Astrocyte of the hippocampus (primary cell): ENCODE measurements around the gene NAGK.
"Not testable (repeated sequence)": the region's sequence is repeated elsewhere in the genome, so short reads cannot be mapped to it uniquely, and the experiment has no call there.

Source experiments
- DNase-seq: peaks from one replicate; pipeline ENCODE4 v3.0.0; 2011; ENCODE audit warnings: low read depth, low spot score

Gene NAGK

DNA sequence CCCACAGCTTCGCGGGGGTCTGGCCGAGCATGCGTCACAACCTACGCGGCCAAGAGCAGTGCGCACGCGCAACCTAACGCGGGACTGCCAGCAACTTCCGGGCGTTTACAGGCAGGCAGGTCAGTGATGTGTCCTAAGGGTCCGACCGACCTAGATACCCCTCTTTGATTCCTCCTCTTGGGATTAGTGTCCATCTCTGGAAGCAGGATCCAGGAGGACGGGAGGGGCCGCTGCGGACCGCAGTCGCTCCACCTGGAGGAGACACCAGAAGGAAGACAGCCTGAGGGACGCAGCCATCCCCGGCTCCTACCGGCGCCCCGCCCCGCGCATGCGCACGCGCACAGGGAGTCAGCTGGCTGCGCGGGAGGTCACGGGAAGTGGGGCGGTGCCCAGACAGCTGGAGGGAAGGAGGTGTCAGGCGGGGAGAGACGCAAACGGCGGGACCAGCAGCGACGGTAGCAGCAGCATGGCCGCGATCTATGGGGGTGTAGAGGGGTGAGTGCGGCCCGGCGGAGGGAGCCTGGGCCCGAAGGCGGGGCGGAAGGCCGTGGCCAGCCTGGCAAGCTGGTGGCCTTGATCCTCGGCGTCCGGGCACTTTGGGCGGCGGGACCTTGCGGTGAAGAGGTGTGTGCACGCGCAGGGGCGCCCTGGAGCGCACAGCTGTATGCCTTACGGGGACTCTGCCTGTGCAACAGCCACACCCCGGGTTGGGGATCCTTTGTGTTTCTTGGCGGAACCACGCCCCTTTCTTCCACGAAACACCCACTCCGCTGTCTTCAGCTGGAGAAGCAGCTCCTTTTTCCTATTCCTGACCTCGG, at the start of gene NAGK:
NAGK (plus strand) TSS at position 431 of the 818 bp plus-strand sequence; CDS start at position 467, 36 bp downstream.
- DNase-seq: peak; percentile 98

DNA sequence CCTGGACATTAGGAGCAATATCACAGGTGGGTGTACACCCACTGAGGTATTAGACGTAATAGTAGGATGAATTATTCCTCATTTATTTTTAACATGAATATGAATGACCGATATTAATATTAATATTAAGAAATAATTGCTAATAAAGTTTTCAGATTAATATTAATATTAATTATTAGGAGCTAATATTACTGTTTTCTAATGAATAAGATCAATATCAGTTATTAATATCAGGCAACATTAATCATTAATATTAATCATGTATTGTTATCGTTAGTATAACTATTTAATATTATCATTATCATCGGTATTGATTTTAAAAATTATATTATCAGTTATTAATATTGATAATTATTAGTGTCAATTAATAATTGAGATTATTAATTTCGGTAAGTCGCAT, 48.5 kb upstream of the NAGK start:
- not testable (repeated sequence) for DNase-seq

DNA sequence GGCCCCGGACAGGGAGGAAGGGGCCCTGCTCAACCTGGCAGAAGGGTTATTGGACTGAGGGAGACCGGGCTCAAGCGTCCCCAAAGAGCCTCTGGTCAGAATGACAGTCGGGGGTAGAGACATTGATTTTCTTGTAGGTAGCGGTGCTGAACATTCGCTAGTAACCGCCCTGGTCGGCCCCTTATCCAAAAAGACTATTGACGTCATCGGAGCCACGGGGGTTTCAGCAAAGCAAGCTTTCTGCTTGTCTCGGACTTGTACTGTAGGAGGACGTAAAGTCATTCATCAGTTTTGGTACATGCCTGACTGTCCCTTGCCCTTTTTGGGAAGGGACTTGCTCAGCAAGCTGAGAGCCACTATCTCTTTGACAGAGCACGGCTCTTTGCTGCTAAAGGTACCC, 47.1 kb upstream of the NAGK start:
- not testable (repeated sequence) for DNase-seq

DNA sequence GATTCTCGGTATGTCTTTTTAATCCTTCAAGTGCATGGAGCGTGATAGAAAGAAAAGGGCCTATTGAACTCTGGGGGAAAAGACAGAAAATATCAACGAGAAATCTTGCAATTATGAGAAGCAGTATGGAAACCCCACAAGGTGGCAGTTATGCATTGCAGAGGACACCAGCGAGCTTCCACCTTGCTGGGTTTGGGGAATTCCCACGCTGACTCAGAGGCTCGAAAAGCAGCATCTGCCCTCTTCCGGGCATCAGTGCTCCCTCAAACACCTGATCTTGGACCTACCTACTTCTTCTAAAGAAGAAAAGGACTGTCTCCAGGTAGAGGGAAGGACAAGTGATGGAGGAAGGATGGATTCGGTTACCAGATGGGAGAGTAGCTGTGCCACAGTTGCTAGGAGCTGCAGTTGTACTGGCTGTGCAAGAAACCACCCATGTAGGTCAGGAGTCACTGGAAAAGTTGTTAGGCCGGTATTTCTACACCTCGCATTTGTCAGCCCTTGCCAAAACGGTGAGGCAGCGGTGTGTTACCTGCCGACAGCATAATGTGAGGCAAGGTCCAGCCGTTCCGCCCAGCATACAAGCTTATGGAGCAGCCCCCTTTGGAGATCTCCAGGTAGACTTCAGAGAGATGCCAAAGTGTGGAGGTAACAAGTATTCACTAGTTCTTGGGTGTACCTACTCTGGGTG, 44.8 kb upstream of the NAGK start:
- not testable (repeated sequence) for DNase-seq

GRCh38 chr2:71036296-71036695, 32.2 kb upstream of the NAGK start:
- not testable (repeated sequence) for DNase-seq

- no peak for DNase-seq
Measured at GRCh38 chr2:71042287-71042686, 26.2 kb upstream of the NAGK start.

DNA sequence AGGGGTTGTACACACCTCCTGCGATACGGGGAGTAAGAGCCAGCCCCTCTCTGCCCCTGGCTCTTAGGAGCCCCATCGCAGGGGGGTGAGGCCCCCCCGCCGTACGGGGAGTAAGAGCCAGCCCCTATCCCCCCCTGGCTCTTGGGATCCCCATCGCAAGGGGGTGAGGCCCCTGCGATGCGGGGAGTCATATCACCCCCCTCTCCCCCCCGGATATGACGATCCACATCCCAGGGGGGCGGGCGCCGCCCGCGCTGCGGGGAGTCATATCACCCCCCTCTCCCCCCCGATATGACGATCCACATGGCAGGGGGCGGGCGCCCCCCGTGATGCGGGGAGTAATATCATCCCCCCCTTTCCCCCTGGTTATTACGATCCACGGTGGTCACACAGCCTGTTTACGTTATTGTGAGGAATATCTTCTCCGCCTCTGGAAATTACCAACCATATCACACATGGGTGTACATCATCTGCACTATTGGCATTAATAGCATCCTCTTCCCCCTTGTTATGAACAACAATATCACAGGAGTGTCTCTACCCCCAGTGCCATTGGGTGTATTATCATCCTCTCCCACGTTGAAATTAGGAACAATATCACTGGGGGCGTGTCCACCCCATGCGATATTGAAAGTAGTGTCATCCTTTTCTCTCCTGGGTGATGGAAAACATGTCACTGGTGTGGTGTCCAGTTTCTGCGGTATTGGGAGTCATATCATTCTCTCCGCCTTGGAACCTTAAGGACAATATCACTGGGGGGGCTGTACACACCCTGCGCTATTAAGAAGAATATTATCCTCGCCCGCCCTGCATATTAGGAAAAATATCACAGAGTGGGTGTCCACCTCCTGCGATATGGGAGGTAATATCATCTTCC, 24.7 kb upstream of the NAGK start:
- DNase-seq: no peak

GRCh38 chr2:71045151-71045550, 23.3 kb upstream of the NAGK start:
- DNase-seq: no peak

- no peak for DNase-seq
Measured at GRCh38 chr2:71045865-71046548, 22.4 kb upstream of the NAGK start.

- no peak for DNase-seq
Measured at GRCh38 chr2:71048096-71048495, 20.4 kb upstream of the NAGK start.

DNA sequence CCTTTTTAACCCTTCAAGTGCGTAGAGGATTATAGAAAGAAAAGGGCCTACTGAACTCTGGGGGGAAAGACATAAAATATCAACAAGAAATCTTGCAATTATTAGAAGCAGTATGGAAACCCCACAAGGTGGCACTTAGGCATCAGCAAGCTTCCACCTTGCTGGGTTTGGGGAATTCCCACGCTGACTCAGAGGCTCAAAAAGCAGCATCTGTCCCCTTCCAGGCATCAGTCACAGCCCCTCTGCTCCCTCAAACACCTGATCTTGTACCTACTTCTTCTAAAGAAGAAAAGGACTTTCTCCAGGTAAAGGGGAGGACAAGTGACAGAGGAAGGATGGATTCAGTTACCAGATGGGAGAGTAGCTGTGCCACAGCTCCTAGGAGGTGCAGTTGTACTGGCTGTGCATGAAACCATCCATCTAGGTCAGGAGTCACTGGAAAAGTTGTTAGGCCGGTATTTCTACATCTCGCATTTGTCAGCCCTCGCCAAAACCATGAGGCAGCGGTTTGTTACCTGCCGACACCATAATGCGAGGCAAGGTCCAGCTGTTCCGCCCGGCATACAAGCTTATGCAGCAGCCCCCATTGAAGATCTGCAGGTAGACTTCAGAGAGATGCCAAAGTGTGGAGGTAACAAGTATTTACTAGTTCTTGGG, 18.6 kb upstream of the NAGK start:
- DNase-seq: not testable (repeated sequence)

- not testable (repeated sequence) for DNase-seq
Measured at GRCh38 chr2:71055206-71055740, 13.2 kb upstream of the NAGK start.

- no peak for DNase-seq
Measured at GRCh38 chr2:71060211-71060610, 8.2 kb upstream of the NAGK start.

DNA sequence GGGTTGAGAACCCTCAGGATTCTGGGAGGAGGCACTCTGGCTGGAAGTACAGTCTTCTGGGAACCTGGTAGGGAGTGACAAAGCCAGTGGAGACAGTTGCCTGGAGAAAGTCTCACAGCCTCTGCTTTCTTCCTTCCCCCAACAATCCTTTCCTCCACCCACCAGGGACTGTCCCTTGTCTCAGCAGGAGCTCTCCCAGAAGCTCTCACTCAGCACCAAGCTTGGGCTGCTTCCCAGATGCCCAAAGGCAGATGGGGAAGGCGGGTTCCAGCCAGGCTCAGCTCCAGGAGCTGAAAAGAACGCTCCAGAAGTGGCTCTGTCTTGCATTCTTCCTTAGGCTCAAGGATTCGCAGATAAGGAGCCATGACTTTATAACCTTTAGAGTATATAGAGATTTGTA, 7.6 kb upstream of the NAGK start:
- no peak for DNase-seq

DNA sequence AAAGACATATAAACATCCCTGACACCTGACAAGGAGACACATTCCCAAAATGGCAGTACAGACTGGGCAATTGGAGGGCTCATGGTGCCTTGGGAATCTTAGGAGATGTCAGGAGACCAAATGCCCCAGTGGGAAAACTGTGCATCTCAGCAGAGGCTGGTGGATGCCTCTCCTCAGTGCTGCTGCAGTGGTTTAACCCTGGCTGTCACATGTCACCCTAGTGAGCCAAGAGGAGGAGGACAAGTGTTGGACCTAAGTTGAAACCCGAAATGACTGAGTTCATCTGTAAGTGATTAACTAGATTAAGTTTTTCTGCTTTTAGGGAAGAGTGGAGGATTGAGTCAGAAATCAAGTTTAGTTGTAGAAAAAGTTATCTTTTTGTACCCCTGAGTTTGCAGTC, 5.2 kb upstream of the NAGK start:
- DNase-seq: no peak

DNA sequence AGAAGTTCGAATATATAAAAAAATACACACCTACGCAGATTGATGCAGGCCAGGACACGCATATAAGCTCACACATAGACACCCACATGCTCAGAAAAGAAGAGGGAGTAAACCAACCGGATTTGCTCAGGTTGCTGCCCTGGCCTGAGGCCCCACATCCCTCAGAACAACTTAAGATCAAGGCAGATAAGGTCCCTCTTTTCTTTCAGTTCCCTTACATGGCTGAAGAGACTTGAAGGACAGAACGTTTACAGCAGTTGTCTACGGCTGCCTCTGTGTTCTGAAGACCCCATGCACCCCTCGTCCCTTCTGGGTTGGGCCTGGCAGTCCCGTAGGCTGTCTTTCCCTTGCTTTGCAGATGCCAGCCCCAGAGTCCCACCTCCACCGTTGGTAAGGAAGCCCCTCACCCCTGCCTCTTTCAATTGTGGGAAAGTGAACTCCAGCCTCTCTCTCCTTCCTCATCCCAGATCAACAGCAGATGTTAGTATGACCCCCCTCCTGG, 4.3 kb upstream of the NAGK start:
- DNase-seq: no peak

GRCh38 chr2:71064754-71065621, 3.5 kb upstream of the NAGK start:
- no peak for DNase-seq

- DNase-seq: no peak
Measured at GRCh38 chr2:71066856-71067255, 1.6 kb upstream of the NAGK start.

GRCh38 chr2:71067567-71068217, 756 bp upstream of the NAGK start:
- DNase-seq: no peak
